ENCODE data around the gene KRT16.

GRCh38 chr17:41632482-41633105 is 20.0 kb upstream of the KRT16 start:
- TF ChIP-seq POLR2A (IDR thresholded peaks at IDR 0.05; ENCODE audit: low read length) (no peak), GATA1 (IDR thresholded peaks at IDR 0.05; ENCODE audit: low read depth, low read length) (no peak)

All from erythroblast (primary cell).